SIG-M5 treated with dmso at 0.1 percent for 504 hours (cell line): ENCODE results near the gene RXFP3.
"Not testable (repeated sequence)": the region's sequence is repeated elsewhere in the genome, so short reads cannot be mapped to it uniquely, and the experiment has no call there.

Source experiments
- DNase-seq: peaks from one replicate; lab custom pipeline; 2025; ENCODE audit not compliant: unreplicated experiment; lab: John Stamatoyannopoulos, UW

Gene RXFP3

GRCh38 chr5:33934176-33934575 is 2.0 kb upstream of the RXFP3 start:
- no peak for DNase-seq

- DNase-seq = no peak
Observed at GRCh38 chr5:33936004-33936380, 194 bp upstream of the RXFP3 start.

GRCh38 chr5:33937017-33937706 is 976 bp downstream of the RXFP3 start:
- no peak for DNase-seq

GRCh38 chr5:33937707-33938506 is 1.7 kb downstream of the RXFP3 start:
- no peak for DNase-seq

- DNase-seq = no peak
Observed at GRCh38 chr5:33938507-33938796, 2.3 kb downstream of the RXFP3 start.

GRCh38 chr5:33938881-33939280 is 2.7 kb downstream of the RXFP3 start:
- no peak for DNase-seq

GRCh38 chr5:33939556-33940262 is 3.5 kb downstream of the RXFP3 start:
- DNase-seq = peak; percentile 17

GRCh38 chr5:33941090-33941489 is 4.9 kb downstream of the RXFP3 start:
- DNase-seq = no peak

GRCh38 chr5:33944543-33945132 is 8.5 kb downstream of the RXFP3 start:
- DNase-seq = no peak

- DNase-seq = not testable (repeated sequence)
Observed at GRCh38 chr5:33952175-33952574, 16.0 kb downstream of the RXFP3 start.

GRCh38 chr5:33957577-33958150 is 21.5 kb downstream of the RXFP3 start:
- no peak for DNase-seq

GRCh38 chr5:33958176-33958575 is 22.0 kb downstream of the RXFP3 start:
- DNase-seq = no peak

- DNase-seq = peak; percentile 9
Observed at GRCh38 chr5:33964132-33964700, 28.0 kb downstream of the RXFP3 start.

- no peak for DNase-seq
Observed at GRCh38 chr5:33966805-33967204, 30.6 kb downstream of the RXFP3 start.

GRCh38 chr5:33968211-33969005 is 32.2 kb downstream of the RXFP3 start:
- DNase-seq = no peak

- peak; percentile 52 for DNase-seq
Observed at GRCh38 chr5:33969572-33970452, 33.6 kb downstream of the RXFP3 start.

GRCh38 chr5:33973271-33973670 is 37.1 kb downstream of the RXFP3 start:
- DNase-seq = no peak

GRCh38 chr5:33975852-33976251 is 39.7 kb downstream of the RXFP3 start:
- no peak for DNase-seq

- no peak for DNase-seq
Observed at GRCh38 chr5:33976307-33976706, 40.1 kb downstream of the RXFP3 start.
